NCI-H146 (cell line): ENCODE measurements around the gene TAGLN2.
"Not testable (repeated sequence)": the region's sequence is repeated elsewhere in the genome, so short reads cannot be mapped to it uniquely, and the experiment has no call there.

Experiments
- DNase-seq: peaks from one replicate; lab custom pipeline; 2025; lab: John Stamatoyannopoulos, UW

The TAGLN2 gene

DNA sequence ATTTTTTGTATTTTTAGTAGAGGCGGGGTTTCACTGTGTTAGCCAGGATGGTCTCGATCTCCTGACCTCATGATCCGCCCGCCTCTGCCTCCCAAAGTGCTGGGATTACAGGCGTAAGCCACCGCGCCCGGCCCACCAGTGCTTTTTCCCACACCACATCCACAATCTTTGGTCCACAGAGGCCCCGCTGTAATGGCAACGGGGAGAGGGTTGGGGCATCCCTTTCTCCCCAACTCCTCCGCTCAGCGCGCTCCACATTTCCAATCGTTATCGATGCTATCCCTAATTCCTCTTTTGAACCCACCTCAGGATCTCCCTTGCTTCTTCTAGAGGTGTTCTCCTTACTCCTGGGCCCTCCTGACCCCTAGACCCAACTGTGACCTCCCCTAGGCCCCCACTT is 25.7 kb downstream of the TAGLN2 start:
- DNase-seq = not testable (repeated sequence)

- no peak for DNase-seq
Measured at GRCh38 chr1:159898527-159898926, 26.8 kb downstream of the TAGLN2 start.

GRCh38 chr1:159897962-159898361 is 27.3 kb downstream of the TAGLN2 start:
- DNase-seq = no peak

DNA sequence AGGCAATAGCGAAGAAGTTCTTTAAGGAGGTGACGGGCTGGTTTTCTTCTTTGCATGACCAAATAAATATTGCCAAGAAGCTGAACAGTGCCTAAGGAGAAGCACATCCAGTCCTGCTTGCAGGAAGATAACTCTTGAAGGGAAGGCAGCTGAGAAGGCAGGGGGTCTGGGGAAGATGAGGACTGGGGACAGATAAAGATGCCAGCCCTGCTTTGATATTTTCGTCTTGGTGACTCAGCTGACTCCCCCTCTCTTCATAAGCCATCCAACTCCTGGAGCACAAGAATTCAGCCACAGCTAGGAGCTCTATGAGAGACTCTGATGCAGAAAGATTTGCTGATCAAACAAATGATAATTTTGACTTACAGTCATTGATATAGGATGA is 28.8 kb downstream of the TAGLN2 start:
- DNase-seq = no peak

- DNase-seq = no peak
Measured at GRCh38 chr1:159895836-159896545, 29.3 kb downstream of the TAGLN2 start.

GRCh38 chr1:159895286-159895685 is 30.0 kb downstream of the TAGLN2 start:
- DNase-seq = peak; percentile 54

- DNase-seq = no peak
Measured at GRCh38 chr1:159892944-159893343, 32.4 kb downstream of the TAGLN2 start.

DNA sequence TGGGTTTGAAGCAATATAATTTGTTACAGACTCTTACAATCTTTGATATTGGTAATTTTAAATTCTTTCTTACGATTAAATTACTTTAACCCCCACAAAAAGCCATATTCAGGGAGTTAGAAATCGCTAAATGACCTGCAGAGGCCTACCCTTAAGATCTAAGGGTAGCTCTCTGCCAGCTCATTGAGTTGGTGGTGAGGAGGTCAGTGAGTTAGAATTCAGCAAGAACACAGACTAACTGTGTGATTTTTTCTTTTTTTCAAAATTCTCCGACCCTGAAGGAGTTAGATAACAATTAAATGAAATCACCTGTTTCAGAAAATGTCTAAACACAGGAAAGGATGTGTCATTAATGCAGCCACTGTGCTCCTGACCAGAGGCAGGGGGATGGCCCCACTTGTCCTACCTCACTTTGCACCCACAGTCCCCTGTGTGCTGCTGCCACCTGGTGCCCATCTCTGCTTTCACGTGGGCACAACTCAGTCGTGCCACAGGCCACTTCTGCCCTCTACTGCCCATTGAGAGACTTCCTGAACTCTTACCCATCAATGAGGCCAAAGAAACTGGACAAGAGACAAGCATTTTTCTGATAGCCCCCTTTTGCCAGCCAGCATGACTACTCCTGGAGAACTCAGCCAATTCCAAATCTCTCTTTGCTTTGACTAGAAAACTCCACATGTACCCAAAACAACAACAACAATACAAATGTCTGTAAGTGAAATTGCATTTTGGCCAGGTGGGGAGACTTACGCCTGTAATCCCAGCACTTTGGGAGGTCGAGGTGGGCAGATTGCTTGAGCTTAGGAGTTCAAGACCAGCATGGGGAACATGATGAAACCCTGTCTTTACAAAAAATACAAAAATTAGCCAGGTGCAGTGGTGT is 33.8 kb downstream of the TAGLN2 start:
- DNase-seq = peak; percentile 77

DNA sequence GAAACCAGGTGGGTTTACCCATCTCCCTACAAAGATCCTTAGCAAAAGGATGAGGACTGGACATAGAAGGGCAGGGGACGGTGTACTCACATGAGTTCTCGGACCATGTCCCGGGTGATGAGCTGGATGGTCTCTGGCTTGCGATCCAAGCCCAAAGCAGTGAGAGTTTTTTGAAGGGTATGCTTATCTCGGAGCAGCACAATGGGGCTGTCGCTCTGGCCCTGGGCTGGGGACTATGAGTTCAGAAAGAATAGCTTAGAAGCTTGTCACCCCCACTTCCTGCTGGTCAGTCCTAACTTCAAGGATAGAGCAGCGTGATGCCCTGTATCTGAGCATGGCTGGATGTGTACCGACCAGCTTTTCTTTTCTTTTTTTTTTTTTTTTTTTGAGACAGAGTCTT is 34.9 kb downstream of the TAGLN2 start:
- DNase-seq = no peak

DNA sequence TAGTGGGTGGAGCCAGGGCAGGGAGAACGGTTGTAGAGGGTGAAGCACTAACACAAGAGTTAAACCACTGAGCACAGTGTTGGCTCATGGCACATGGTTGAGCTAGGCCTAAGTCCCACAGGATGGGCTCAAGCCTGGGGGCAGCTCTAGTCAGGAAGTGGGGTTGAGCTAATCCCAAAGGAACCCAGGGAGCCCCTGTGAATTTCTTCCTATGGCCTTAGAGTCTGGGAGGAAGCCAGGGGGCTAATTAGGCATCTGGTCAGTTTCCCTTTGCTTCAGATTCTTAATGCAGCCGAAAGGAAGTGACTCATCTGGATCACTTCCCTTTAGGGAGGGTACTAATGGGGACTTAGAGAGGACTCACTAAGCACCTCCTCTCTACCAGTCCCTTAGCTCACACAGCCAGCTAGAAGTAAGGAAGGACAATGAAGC is 35.5 kb downstream of the TAGLN2 start:
- no peak for DNase-seq

DNA sequence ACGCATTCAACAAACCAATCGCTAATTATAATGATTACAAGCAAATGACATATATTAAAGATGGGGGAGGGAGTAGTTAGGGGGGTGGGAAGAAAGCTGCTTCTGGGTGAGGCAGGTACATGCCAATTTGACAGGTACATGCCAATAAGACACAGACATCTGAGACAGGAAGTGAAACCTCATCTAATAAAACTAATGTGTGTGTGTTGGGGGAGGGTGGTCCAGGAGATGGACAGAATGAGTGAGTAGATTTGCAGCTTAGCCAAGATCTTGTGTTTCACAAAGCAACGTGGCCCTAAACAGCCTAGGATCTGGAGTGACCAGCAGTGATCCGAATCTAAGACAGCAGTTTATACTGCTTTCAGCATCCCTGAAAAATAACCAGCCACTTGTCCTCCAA is 36.1 kb downstream of the TAGLN2 start:
- DNase-seq = no peak

DNA sequence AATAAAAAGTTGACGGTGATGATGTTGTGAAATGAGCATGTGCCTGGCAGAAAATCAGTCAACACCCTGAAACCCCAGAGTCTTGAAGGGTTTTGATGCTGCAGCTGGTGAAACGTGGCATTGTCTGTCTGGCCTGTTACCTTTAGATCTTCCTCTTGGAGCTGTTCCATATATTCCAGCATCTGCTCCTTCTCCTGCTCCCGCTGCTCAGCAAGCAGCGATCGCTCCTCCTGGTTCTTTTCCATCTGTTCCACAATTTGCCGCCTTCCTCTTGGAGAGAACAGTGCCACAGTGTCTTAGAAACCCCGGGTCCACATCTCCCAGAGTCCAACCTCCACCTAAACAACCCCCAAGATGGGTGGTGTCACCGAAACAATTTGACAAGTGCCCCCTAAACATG is 41.0 kb downstream of the TAGLN2 start:
- no peak for DNase-seq

DNA sequence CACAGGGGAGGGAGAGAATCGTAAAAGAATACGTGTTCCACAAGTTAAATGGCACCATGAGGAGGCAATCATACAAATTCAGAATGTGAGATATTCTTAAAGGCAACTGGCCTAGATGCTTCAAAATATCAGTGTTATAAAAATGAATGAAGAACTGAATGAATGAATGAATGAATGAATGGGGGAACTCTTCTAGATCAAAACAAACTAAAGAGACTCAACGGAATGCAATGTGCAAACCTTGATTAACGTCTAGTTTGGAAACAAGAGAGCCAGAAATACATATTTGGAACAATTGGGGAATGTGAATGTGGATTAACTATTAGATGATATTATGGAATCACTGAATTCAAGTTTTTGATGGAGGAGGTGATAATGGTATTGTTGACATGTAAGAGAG is 42.2 kb downstream of the TAGLN2 start:
- DNase-seq = no peak

DNA sequence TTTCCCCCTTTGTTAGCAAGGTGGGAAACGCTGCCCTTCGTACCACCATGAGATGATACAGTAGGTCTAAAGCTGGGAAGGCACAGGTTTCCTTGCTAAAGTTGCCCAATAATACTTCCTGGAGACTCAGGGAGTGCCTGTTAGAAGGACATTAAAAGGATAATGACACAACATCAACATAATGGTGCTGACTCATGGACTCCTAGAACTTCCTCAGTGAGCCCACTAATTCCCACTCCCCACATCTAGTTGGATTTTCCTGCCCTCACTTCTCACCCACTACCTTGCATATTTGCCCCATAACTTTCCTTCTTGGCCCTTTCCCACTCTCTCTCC is 42.8 kb downstream of the TAGLN2 start:
- DNase-seq = no peak

DNA sequence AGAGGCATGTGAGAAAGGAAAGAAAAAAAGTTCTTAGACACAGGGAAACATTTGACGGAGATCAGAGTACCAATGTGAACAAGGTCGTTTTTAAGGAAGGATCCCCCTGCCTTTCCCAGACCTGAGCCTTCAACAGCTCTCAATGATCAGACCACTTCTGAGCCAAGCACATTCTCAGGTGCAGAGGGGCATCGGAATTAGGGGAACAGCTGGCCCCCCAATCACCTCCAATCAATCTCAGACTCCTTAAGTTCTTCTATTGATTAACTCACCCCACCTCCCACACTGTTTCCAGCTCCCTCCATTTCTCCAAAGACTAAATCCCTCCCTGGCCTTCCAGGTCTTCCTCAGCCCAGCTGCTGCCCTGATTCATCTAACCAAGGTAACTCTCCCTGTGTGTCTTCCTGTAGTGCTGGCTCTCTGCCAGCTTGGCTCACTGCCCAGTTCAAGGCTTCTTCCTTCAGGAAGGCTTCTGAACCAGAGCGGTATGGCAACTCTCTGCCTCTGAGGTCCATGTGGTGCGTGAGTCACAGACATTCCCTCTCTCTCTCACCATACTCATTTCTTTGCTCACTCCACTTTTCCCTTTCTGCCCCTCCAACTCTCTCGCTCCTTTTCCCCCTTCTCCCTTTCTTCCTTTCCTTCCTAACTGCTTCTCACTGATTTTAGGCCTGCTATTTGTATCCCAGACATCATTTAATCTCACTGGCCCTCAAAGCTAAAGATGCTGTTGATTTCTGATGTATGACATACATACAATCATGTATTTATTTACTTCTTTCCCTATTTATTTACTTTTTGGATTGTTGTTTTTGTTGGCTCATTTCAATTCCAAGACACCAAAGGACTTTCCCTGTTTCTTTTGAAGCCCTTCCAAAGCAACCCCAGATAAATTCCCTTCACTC is 43.4 kb downstream of the TAGLN2 start:
- peak; percentile 89 for DNase-seq

GRCh38 chr1:159880430-159880829 is 44.9 kb downstream of the TAGLN2 start:
- no peak for DNase-seq

DNA sequence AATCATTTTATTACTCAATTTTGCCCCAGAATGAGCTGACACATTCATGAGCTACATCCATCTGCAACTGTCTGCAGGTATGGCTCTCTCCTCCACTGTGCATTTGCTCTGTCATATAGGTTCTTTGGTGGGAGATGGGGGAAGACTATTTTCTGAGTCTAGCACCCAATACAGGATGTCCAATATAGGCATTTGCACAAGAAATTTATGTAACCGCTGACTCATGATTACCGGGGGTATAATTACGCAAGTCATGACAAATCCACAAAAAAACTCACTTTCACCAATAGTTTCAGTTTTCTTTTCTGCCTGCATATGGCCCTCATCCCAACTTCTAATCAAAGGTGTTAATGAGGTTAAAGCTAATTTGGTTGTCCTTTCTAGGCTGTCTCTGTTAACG is 45.3 kb downstream of the TAGLN2 start:
- no peak for DNase-seq

DNA sequence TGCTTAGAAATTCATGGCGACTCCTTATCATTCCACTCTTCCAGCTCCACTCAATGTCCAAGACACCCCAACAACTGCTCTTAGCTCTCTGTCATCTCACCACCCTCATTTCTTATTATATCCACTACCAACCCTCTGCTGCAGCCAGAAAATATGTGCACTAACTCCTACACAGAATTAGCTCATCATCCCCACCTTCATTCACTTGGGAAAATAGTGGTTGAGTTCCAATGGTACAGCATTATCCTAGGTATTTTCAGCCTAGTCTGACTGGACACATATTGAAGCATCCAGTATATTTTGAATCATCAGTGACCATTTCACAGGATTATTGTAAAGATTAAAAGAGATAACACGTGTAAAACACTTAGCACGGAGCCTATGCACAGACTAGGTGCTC is 46.2 kb downstream of the TAGLN2 start:
- no peak for DNase-seq

DNA sequence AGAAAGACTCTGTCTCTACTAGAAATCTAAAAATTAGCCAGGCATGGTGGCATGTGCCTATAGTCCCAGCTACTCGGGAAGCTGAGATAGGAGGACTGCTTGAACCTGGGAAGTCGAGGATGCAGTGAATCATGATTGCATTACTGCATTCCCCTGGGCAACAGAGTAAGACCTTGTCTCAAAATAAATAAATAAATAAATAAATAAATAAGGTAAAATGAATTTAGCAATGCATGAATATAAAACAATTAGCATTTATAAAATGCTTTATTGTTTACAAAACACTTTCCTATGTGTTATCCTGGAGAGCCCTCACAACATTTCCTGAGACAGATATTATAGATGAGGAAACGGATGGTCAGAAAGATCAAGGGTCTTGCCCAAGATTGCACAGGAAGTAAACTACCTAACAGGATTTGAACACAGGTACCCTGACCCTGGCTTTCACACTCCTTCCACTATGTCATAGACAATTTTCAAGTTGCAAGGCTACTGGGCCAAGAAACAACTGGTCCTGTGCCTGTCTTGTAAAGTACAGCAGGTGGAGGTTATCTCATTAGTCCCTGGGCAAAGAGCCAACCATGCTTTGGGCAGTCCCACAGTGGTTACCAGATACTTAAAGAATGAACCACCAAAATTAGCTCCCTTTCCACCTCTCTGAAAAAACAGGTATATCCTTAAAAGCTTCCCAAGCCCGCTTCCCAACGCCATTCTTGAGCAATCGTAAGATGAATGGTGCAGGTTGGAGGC is 47.4 kb downstream of the TAGLN2 start:
- DNase-seq = no peak

GRCh38 chr1:159873530-159874143 is 51.7 kb downstream of the TAGLN2 start:
- DNase-seq = no peak

DNA sequence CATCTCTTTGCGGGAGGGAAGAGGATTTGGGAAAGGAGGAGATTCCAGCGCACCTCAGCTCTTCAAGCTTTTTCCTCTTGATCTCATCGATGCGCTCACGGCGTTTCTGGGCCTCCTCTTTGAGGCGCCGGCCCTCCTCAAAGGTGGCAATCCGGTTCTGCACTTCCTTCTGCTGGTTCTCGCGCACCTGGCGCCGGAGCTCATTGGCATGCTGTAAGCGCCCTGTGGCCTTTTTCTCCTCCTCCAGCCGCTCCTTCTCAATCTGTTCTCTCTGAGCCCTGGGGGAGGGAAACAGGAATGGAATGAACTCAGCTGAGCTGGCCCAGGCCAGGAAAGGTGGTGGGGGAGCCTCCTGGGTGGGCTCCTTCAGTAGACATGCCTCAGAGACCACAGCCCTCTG is 52.4 kb downstream of the TAGLN2 start:
- DNase-seq = no peak
